CD4-positive, alpha-beta T cell treated with Interleukin-17A for 4 hours (primary cell): Measurements from ENCODE around the gene CALD1.
A peak's percentile ranks its signal among the peaks of the same experiment; 100 is the strongest.

Experiments
- DNase-seq: peaks from one replicate; pipeline ENCODE4 v3.0.0-alpha.2; 2020; ENCODE audit warnings: mixed read lengths

Gene CALD1

DNA sequence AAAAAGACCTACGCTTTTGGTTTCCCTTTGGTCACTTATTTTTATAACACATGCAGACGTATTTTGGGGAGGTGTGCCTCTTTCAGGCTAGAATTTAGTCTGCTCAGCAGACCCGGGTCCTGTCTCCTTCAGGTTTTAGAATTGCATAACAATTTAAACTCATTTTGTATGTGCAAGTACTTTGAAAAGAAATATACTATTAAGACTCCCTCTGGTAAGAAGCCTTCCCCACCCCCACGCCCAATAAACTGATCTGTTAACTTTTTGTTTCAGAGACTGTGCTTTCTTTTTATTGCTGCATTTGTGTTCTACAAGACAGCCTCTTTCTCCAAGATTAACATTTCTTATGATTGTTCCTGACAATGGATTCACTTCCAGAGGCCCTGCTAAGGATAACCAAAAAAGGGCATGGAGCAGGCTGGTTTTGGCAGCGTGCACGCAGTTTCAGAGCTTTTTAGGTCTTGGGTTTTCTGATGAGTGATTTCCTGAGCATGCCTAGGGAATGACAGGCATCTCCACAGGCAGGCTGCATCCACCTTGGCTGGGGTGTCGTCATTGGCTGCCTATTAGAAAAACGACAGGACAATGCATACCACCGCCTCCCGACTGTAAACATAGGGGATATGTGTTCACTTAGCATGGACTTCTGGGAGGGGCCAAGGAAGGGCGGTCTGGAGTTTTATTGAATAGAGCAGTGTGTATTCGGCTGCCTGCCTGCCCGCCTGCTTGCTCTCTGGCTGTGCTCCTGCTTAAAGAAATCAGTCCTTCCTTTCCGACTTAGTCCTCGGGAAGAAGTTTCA, at the start of gene CALD1:
TSS of gene CALD1 (plus strand) at position 694 of the 800 bp plus-strand sequence. CDS start 88,100 bp downstream, outside the sequence.
- no peak for DNase-seq

GRCh38 chr7:134729895-134730294, 49.5 kb upstream of the CALD1 start:
- DNase-seq: no peak

DNA sequence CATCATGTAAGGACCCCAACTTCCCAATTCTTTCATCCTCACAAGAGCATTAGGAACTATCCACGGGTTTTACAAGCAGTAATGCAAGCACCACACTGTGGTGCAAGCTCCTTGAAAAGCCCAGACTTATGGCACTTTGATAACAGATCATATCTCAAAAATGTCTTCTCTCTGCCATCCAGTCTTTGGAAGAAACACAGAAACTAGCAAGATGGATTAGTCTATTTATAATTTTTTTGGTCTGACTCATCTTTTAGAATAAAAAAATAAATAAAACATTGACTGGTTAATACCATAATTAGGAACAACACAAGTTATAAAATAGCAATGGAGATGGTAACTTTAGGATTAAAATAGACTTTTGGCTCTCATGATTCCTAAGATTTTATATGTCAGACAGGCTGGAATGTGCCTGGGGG, 49.0 kb upstream of the CALD1 start:
- DNase-seq: no peak

- no peak for DNase-seq
These were observed 47.8 kb upstream of the CALD1 start for GRCh38 chr7:134731616-134732015.

GRCh38 chr7:134732728-134733127, 46.7 kb upstream of the CALD1 start:
- DNase-seq: no peak

GRCh38 chr7:134736381-134736780, 43.1 kb upstream of the CALD1 start:
- DNase-seq: no peak

DNA sequence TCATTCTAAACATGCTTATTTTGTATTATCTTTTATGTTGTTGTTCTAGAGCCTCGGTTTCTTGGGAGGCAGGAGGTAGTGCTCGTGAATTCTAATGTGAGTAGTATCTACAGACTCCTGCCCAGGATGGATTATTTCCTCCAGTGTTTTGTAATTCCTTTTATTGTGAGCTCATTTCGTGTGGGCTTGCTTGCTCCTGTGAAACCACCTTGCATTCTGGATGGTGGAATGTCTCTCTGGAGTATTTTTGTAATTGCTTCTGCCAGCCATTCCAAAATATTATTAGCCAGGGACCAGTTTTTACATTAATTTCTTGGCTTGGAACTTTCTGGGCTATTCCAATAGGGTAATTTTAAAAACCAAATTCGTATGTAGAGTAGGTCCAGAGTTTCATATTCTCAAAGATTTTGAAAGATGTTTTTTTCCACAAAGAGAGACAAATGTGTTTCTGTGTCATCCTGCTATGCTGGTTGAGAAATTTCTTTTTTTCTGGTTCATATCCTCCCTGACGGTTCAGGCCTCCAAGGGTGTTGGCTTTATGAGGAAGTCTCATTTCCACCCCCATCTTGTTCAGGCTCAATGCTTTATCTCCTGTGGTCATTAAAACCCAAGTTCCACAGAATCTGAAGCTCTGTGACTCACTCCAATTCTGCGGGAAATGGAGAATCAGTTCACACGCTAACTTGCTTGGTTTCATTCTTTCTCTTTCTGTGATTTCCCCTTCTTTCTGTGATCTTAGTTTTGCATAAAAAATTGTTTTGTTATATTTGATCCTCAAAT, 41.7 kb upstream of the CALD1 start:
- DNase-seq: no peak

- DNase-seq: no peak
These were observed 40.1 kb upstream of the CALD1 start for GRCh38 chr7:134739362-134739761.

GRCh38 chr7:134740376-134740775, 39.1 kb upstream of the CALD1 start:
- DNase-seq: no peak

- DNase-seq: no peak
These were observed 37.4 kb upstream of the CALD1 start for GRCh38 chr7:134741907-134742635.

DNA sequence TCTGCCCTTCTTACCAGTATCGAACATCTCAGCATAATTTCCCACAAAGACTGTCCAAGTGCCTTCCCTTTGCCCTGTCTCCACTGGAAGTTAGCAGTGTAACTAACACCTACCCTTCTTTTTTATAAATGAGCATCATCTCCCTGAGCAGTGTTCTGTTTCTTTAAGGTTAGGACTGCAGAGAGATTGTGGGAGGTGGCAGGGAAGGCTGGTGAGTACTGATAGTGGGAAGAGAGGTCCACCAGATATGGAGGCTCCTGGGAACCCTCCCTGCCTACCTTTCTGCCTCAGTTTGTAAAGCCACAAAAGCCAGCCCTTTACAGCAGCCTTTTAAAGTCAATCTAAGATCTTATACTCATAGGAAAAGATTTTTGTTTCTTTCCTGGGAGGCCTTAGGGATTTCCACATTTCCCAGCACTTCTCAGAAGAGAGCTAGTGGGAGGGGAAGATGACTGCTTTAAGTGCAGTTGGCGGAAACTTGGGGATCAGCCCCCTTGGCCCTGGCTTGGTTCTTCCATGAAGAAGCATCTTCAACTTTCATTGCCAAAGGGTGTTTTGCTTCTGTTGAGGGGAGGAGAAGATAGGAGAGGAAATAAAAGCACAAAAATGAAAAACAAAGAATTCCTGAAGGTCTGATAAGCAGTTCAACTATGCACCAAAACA, 36.6 kb upstream of the CALD1 start:
- DNase-seq: no peak

- DNase-seq: no peak
These were observed 34.9 kb upstream of the CALD1 start for GRCh38 chr7:134744569-134744968.

- no peak for DNase-seq
These were observed 32.1 kb upstream of the CALD1 start for GRCh38 chr7:134747326-134747725.

DNA sequence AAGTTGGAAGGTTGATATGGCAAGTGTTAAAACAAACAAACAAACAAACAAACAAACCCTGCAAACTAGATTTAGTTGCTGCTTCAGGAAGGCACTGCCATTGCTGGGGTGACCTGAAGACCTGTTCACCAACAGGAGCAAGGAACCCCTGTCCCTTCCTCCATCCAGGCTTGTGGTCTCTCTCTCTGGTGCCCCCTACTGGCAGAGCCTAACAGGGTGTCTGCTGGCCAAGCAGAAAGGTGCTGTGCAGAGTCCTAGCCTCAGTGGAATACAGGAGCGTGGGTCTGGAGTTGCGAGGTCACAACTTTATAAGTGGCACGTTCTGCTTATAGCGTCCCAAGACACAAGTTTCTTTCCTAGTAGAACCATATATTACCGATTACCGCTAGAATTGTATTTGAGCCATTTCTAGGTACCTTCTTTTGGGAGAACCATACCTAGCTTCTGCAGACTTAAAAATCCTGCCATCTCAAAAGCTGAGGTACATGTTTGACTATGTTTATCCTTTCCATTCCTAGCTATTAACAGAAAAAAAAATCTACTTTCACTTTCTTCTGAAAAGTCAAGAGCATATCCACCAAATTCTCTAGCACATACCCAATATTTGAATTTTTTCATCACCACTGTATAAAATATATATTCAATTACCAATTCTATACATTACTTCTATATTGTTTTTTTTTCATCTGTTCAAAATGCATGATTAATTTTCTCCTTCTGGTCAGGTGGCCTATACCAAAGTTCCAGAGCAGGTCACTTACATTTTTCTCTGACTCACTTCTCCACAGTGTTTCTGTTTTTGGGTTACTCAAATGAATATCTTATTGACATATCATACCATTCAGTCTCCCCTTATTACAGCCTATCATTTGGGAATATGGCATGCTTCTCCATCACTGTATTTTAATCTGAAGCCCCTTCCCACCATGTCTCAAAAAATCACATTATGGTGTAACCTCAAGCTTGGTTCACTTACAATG, 29.1 kb upstream of the CALD1 start:
- peak; percentile 86 for DNase-seq

DNA sequence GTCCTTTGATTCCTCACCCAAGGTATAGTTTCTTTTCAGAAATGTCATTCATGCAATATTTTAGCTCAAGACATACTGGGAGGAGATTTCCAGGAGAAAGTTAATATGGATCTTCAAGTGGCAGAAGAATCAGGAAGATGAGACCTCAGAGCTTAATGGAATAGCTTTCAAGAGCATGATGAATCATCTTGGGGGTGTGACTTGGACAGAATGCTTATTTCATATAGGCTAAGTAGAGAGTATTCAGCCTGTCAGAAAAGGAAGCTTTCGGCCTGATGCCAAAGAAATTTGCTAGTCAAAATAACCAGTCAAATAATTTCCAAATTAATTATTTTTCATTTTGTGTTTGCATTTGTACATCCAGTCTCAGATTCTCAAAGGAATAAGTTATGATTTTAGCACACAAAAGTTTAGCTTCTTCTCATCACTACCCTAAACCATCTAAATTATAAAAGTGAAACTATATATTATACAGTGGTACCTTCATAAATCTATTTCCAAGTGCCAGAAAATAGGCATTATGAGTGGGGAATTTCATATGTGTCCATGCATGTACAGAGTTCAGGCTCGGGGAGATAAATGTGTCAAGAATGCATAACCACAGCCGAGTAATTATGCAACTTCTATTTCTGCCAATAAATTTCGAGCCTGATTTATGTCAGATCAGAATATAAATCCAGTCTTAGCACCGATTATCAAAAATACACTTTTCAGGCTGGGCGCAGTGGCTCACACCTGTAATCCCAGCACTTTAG, 27.3 kb upstream of the CALD1 start:
- DNase-seq: no peak

DNA sequence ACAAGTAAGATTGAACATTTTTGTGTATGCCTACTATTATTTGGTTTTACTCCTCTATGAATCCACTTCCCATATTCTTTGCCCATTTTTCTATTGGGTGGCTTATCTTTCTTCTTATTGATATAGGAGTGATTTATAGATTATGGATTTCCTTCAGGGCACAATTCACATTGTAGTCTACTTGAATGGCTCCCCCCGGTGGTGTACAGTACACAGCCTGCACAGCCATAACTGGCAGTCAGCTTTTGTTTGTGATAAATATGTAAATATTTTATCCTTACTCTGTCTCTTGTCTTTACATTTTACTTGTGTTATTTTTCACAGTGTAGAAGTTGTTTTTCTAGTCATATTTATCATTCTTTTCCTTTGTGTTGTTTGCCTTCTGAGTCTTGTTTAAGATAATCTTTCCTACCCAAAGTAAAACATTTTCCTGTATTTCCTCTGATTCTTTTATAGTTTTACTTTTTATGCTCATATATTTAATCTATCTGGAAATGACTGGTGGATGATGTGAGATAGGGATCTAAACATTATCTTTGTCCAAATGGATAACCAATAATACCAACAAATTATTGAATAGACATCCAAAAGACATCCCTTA, 23.9 kb upstream of the CALD1 start:
- peak; percentile 70 for DNase-seq

- DNase-seq: no peak
These were observed 21.5 kb upstream of the CALD1 start for GRCh38 chr7:134757938-134758337.

DNA sequence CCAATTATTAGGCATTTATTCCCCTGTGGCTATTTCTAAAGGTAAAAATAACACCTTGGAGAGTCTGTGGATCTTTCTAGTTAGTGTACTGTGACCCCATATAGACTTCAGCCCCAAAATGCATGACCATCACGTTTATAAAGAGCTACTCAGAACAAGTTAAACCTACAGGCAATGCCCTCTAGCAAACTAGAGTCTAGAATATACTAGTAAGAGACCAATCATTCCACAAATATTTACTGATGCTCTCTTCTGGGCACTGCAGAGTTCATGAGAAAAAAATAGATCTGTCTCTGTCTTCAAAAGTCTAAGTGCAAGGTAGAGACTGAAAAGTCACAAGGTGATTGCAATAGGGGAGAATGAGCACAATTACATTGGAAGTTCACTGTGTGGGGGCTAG, 20.5 kb upstream of the CALD1 start:
- no peak for DNase-seq

GRCh38 chr7:134761266-134761665, 18.2 kb upstream of the CALD1 start:
- no peak for DNase-seq

GRCh38 chr7:134763960-134764359, 15.5 kb upstream of the CALD1 start:
- no peak for DNase-seq
